Keratinocyte (primary cell): ENCODE results near the gene WFIKKN1. TPM values are rescaled to one million over a fixed set of nuclear protein-coding genes. Genes with fewer than 3 reads are reported as not detected.

Experiments used
- DNase-seq: peaks from one replicate; pipeline ENCODE4 v3.0.0-alpha.2; 2011; ENCODE audit warnings: low read depth, missing footprints, low spot score
- FAIRE-seq: peaks from 2 replicates; lab custom pipeline; 2011; peaks lifted over from hg19 to GRCh38; lab: Jason Lieb, UNC
- H2AFZ ChIP-seq: 2 replicates; pipeline ENCODE4 v1.6.0; 2012; ENCODE audit warnings: low read length, control low read depth, inconsistent platforms; ENCODE audit not compliant: control insufficient read depth
- H3K27ac ChIP-seq: 2 replicates; pipeline ENCODE4 v1.5.1; 2011; ENCODE audit warnings: low read length; ENCODE audit not compliant: control insufficient read depth, insufficient read depth
- H3K27me3 ChIP-seq: 3 replicates; pipeline ENCODE4 v1.6.0; 2011; ENCODE audit warnings: low read length; ENCODE audit not compliant: control insufficient read depth, insufficient read depth; ENCODE audit errors: extremely low read depth
- H3K36me3 ChIP-seq, 2 experiments: 2 replicates in 1 of 2; 3 replicates in 1 of 2; pipeline ENCODE4 v1.5.1; 2011; ENCODE audit warnings: low read length in 2 of 2, mild to moderate bottlenecking in 1 of 2; ENCODE audit not compliant: control insufficient read depth in 2 of 2, insufficient read depth in 2 of 2; ENCODE audit errors: extremely low read depth in 1 of 2
- H3K4me1 ChIP-seq: 3 replicates; pipeline ENCODE4 v1.5.1; 2011; ENCODE audit warnings: low read length; ENCODE audit not compliant: control insufficient read depth, insufficient read depth; ENCODE audit errors: extremely low read depth
- H3K4me2 ChIP-seq: 3 replicates; pipeline ENCODE4 v1.6.0; 2011; ENCODE audit warnings: low read depth, low read length; ENCODE audit not compliant: control insufficient read depth, insufficient read depth; ENCODE audit errors: extremely low read depth
- H3K4me3 ChIP-seq, 3 experiments: fragments of 200-600 bp in 1 of 3; sonication (generic) in 1 of 3; 2 replicates in 2 of 3; 3 replicates in 1 of 3; pipeline ENCODE4 v1.5.1; 2011 to 2016; ENCODE audit warnings: low read length in 3 of 3, mild to moderate bottlenecking in 3 of 3, control low read depth in 2 of 3, inconsistent platforms in 1 of 3, low read depth in 1 of 3, mixed read lengths in 1 of 3, mixed run types in 1 of 3, moderate library complexity in 1 of 3; ENCODE audit not compliant: control insufficient read depth in 2 of 3, insufficient read depth in 2 of 3; ENCODE audit errors: extremely low read depth in 1 of 3
- H3K79me2 ChIP-seq: 2 replicates; pipeline ENCODE4 v1.6.0; 2012; ENCODE audit warnings: low read length; ENCODE audit not compliant: control insufficient read depth, insufficient read depth
- H3K9ac ChIP-seq: 3 replicates; pipeline ENCODE4 v1.6.0; 2011; ENCODE audit warnings: low read length; ENCODE audit not compliant: control insufficient read depth, insufficient read depth; ENCODE audit errors: extremely low read depth
- H3K9me1 ChIP-seq: 3 replicates; pipeline ENCODE4 v1.6.0; 2011; ENCODE audit warnings: low read length; ENCODE audit not compliant: control insufficient read depth, insufficient read depth; ENCODE audit errors: extremely low read depth
- H3K9me3 ChIP-seq: 2 replicates; pipeline ENCODE4 v1.5.1; 2012; ENCODE audit warnings: low read depth, low read length; ENCODE audit not compliant: control insufficient read depth
- H4K20me1 ChIP-seq: 3 replicates; pipeline ENCODE4 v1.6.0; 2011; ENCODE audit warnings: low read length; ENCODE audit not compliant: control insufficient read depth, insufficient read depth; ENCODE audit errors: extremely low read depth
- EZH2 ChIP-seq: IDR thresholded peaks from one replicate; pipeline ENCODE4 v1.6.1; 2012; ENCODE audit warnings: inconsistent platforms, mild to moderate bottlenecking, low read length, moderate library complexity
- dilution Hi-C: fragments of 300-500 bp; cut with MboI; formaldehyde crosslinking; loops from one replicate; pipeline ENCODE4 v1.7.0; 2020; ENCODE audit warnings: low sequenced_read_pairs; ENCODE audit not compliant: extremely low pct_ligation_motif_present
- polyA plus RNA-seq, 5 experiments: library from polyadenylated mRNA; depleted of rRNA in 3 of 5; stranded (reverse) in 3 of 5; stranded (forward) in 1 of 5; unstranded in 1 of 5; fragments of >200 nt; gene quantifications; 1 replicate in 1 of 5; 2 replicates in 3 of 5; 3 replicates in 1 of 5; pipeline versions ENCODE4 v1.2.1 to v1.2.3, GENCODE V29; 2011 to 2012; ENCODE audit warnings: missing spikeins in 2 of 5, low read depth in 1 of 5, low replicate concordance in 1 of 5
- TF ChIP-seq, protein P1 (sequence below), 3 experiments: IDR thresholded peaks in 1 of 3; conservative IDR thresholded peaks in 1 of 3; optimal IDR thresholded peaks in 1 of 3; 2 replicates in 2 of 3; 3 replicates in 1 of 3; pipeline versions ENCODE3 to v1.5.1; 2011; ENCODE audit warnings: low read length in 3 of 3, mild to moderate bottlenecking in 3 of 3, moderate library complexity in 2 of 3, control low read depth in 1 of 3, inconsistent platforms in 1 of 3; ENCODE audit not compliant: insufficient read depth in 2 of 3; ENCODE audit errors: extremely low read depth in 1 of 3

The WFIKKN1 gene
- polyA plus RNA-seq, 1 donor (not counting 4 experiments of a cell fraction or from before 2014, with no cell fraction given): not detected

DNA sequence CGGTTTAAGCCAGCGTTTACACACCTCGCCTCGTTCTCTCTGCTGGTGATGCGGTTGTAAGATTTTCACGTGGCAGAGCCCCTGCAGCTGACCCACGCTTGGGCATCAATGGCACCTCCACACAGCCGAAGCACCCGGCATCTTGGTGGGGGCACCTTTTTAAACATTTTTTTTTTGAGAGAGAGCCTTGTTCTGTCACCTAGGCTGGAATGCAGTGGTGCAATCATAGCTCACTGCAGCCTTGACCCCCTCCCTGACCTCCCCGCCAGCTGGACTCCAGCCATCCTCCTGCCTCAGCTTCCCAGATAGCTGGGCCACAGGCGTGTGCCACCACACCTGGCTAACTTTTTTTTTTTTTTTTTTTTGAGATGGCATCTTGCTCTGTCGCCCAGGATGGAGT, 23.2 kb downstream of the WFIKKN1 start:
- Histone ChIP-seq H4K20me1 (no peaks in the 10 kb centered on the region), H3K9ac (no peak overlapping the region), H3K4me2 (no peak overlapping the region), H3K79me2 (peaks cover 3% of the 10 kb centered on the region), H2AFZ (no peak overlapping the region), H3K36me3 (peaks cover 6 to 7% of the 10 kb centered on the region in 2 experiments), H3K27me3 (no peaks in the 10 kb centered on the region), H3K4me1 (peaks cover 7% of the 10 kb centered on the region), H3K4me3 (no peak overlapping the region), H3K9me3 (no peaks in the 10 kb centered on the region), H3K9me1 (no peaks in the 10 kb centered on the region), H3K27ac (no peak overlapping the region)
- FAIRE-seq: no peak
- no peak for DNase-seq
- dilution Hi-C loops: no loop called here
- TF ChIP-seq, protein P1, sequence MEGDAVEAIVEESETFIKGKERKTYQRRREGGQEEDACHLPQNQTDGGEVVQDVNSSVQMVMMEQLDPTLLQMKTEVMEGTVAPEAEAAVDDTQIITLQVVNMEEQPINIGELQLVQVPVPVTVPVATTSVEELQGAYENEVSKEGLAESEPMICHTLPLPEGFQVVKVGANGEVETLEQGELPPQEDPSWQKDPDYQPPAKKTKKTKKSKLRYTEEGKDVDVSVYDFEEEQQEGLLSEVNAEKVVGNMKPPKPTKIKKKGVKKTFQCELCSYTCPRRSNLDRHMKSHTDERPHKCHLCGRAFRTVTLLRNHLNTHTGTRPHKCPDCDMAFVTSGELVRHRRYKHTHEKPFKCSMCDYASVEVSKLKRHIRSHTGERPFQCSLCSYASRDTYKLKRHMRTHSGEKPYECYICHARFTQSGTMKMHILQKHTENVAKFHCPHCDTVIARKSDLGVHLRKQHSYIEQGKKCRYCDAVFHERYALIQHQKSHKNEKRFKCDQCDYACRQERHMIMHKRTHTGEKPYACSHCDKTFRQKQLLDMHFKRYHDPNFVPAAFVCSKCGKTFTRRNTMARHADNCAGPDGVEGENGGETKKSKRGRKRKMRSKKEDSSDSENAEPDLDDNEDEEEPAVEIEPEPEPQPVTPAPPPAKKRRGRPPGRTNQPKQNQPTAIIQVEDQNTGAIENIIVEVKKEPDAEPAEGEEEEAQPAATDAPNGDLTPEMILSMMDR (optimal IDR thresholded peaks at IDR 0.05 in 1 of 3, IDR thresholded peaks at IDR 0.05 in 1 of 3, conservative IDR thresholded peaks at IDR 0.05 in 1 of 3; ENCODE audit: extremely low read depth in 1 of 3, insufficient read depth in 2 of 3, low read length in 3 of 3): no peak
- TF ChIP-seq EZH2: no peak

- no peaks in the 10 kb centered on the region for H3K4me1 ChIP-seq
- H3K9me3 ChIP-seq: no peaks in the 10 kb centered on the region
- no peaks in the 10 kb centered on the region for H3K27me3 ChIP-seq
- no peak overlapping the region for H2AFZ ChIP-seq
- H3K4me3 ChIP-seq: no peak overlapping the region
- H3K36me3 ChIP-seq: peaks cover under 1 to 4% of the 10 kb centered on the region in 2 experiments
- H3K9me1 ChIP-seq: no peaks in the 10 kb centered on the region
- no peak overlapping the region for H3K9ac ChIP-seq
- FAIRE-seq (no peak), DNase-seq (no peak)
- H3K4me2 ChIP-seq: no peak overlapping the region
- dilution Hi-C loops: no loop called here
- TF ChIP-seq, protein P1 (optimal IDR thresholded peaks at IDR 0.05 in 1 of 3, IDR thresholded peaks at IDR 0.05 in 1 of 3, conservative IDR thresholded peaks at IDR 0.05 in 1 of 3; ENCODE audit: extremely low read depth in 1 of 3, insufficient read depth in 2 of 3, low read length in 3 of 3): no peak
- no peak for TF ChIP-seq EZH2
- no peak overlapping the region for H3K27ac ChIP-seq
- no peaks in the 10 kb centered on the region for H4K20me1 ChIP-seq
- H3K79me2 ChIP-seq: no peaks in the 10 kb centered on the region
Measured at GRCh38 chr16:657487-657886, 26.7 kb downstream of the WFIKKN1 start.
